Duodenal mucosa (tissue), 2 donors: ENCODE measurements around the gene LARP1B.

ENCODE experiments used
- H3K27ac ChIP-seq: one replicate; pipeline ENCODE4 v1.7.0; 2013; ENCODE audit warnings: low read depth, low read length
- H3K27me3 ChIP-seq, 2 donors: one replicate each; pipeline ENCODE4 v1.7.0; 2013; ENCODE audit warnings: low read length in 2 of 2, control low read depth in 1 of 2; ENCODE audit not compliant: insufficient read depth in 2 of 2, control insufficient read depth in 1 of 2
- H3K36me3 ChIP-seq, 2 donors: one replicate each; pipeline ENCODE4 v1.7.0; 2013; ENCODE audit warnings: low read length in 2 of 2, control low read depth in 1 of 2; ENCODE audit not compliant: insufficient read depth in 2 of 2, control insufficient read depth in 1 of 2
- H3K4me1 ChIP-seq, 2 donors: one replicate each; pipeline ENCODE4 v1.7.0; 2013; ENCODE audit warnings: low read length in 2 of 2, control low read depth in 1 of 2; ENCODE audit not compliant: insufficient read depth in 2 of 2, control insufficient read depth in 1 of 2
- H3K4me3 ChIP-seq, 2 donors: one replicate each; pipeline ENCODE4 v1.7.0; 2013; ENCODE audit warnings: low read length in 2 of 2, low read depth in 1 of 2
- H3K9ac ChIP-seq, 2 donors: one replicate each; pipeline ENCODE4 v1.7.0; 2013; ENCODE audit warnings: low read length in 2 of 2, low read depth in 1 of 2
- H3K9me3 ChIP-seq, 2 donors: one replicate each; pipeline ENCODE4 v1.7.0; 2013; ENCODE audit warnings: low read length in 2 of 2, control low read depth in 1 of 2; ENCODE audit not compliant: control insufficient read depth in 1 of 2

LARP1B gene

GRCh38 chr4:128220286-128221235 is 159.4 kb downstream of the LARP1B start:
- Histone ChIP-seq H3K27ac (no peak overlapping the region), H3K27me3 (no peaks in the 10 kb centered on the region), H3K9ac (no peak overlapping the region), H3K4me1 (no peaks in the 10 kb centered on the region), H3K4me3 (no peak overlapping the region), H3K36me3 (no peaks in the 10 kb centered on the region), H3K9me3 (no peaks in the 10 kb centered on the region)

GRCh38 chr4:128221586-128221985 is 160.5 kb downstream of the LARP1B start:
- Histone ChIP-seq H3K9ac (no peak overlapping the region), H3K27me3 (no peaks in the 10 kb centered on the region), H3K9me3 (no peaks in the 10 kb centered on the region), H3K27ac (no peak overlapping the region), H3K4me1 (no peaks in the 10 kb centered on the region), H3K36me3 (no peaks in the 10 kb centered on the region), H3K4me3 (no peak overlapping the region)

DNA sequence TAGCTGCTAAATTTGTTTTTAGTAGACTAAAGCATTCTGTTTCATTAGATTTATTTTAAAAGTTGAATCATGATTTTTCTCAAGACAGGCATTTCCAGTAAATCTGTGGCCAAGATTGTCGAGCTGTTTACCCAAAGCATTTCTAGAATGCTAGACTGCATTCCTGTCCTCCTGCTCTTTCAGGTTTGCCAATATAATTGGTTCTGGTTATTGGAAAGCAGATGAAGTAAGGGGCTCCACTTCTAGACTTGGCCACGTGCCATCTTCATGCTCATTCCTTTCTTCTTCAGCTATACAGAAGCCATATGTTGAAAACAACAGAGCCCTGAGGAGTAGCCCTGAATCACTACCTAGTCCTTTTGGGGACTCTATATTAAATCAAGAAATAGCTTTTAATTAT is 164.0 kb downstream of the LARP1B start:
- no peak overlapping the region for H3K9ac ChIP-seq
- peaks cover 3 to 7% of the 10 kb centered on the region in 2 donors for H3K4me1 ChIP-seq
- H3K36me3 ChIP-seq: no peaks in the 10 kb centered on the region
- H3K4me3 ChIP-seq: no peak overlapping the region
- H3K9me3 ChIP-seq: no peaks in the 10 kb centered on the region
- no peaks in the 10 kb centered on the region for H3K27me3 ChIP-seq
- no peak overlapping the region for H3K27ac ChIP-seq

DNA sequence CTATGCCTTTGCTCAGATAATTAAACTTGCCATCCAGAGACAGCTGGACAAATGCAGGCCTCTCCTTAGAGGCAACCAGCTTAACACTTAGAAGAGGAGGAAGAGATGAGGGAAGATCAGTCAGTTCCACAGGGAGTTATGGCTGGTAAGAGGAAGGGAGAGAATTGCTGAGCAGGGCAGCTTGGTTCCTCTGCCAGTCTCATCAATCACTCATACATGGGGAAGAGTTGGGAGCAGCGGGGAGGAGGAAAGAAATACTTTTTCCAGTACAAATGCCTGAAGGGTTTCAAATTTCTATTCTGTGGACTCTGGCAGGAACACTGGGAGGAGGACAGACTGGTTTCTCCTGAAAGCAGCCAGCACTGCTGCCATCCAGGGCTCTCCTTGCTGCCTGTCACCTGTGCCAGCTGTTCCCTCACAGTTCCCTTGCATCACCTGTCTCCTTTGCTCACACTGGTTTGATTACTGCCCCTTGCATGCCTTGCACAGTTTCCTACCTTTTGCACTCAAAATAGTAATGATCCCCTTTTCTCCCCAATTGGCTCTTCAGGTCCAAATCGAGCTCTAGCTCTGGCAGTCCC is 167.0 kb downstream of the LARP1B start:
- peaks cover 3 to 7% of the 10 kb centered on the region in 2 donors for H3K4me1 ChIP-seq
- no peaks in the 10 kb centered on the region for H3K27me3 ChIP-seq
- no peaks in the 10 kb centered on the region for H3K9me3 ChIP-seq
- H3K27ac ChIP-seq: no peak overlapping the region
- H3K36me3 ChIP-seq: no peaks in the 10 kb centered on the region
- H3K9ac ChIP-seq: no peak overlapping the region
- no peak overlapping the region for H3K4me3 ChIP-seq

DNA sequence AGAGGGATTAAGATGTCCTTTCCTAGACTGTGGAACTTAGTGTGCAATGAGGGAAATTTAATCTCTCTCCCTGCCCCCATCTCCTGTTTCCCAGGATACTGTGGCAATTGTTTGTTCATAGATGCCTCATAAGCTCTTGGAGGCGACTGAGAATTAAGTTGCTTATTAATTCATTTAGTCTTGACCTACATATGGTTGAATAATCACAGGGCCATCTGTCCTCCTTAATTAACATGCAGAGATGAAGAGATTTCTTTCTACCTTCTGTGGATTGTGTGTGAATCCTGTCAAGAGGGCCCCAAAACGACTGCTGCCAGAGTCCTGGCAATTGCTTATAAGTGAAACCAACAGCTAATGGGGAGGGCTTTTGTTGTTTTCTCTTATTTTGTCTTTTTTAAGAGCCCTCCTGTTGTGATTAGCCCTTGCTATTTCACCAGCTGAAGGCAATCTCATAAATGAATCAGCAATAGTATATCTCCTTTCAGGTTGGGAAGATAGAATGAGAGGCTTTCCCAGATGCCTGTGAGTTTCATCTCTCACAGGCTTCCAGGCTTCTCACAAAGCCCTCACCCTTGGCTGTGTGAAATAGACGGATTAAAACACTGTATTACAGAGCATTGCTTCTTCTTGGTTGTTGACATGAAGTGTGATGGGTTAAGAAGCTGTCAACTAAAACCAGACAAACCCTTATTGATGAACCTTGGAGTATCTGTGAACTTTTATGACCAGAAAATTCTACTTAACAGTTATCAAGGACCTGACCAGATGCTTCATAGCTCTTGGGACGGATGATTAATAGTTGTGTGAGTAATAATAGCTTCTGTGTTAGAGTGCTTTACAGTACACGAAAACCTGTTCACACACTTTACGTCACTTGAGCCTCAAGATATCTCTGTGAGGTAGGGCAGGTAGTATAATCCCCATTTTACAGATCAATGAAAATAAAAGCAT is 168.0 kb downstream of the LARP1B start:
- no peaks in the 10 kb centered on the region for H3K36me3 ChIP-seq
- no peak overlapping the region for H3K9ac ChIP-seq
- no peaks in the 10 kb centered on the region for H3K9me3 ChIP-seq
- H3K4me3 ChIP-seq: no peak overlapping the region
- H3K4me1 ChIP-seq: peaks cover 3 to 7% of the 10 kb centered on the region in 2 donors
- no peaks in the 10 kb centered on the region for H3K27me3 ChIP-seq
- no peak overlapping the region for H3K27ac ChIP-seq

DNA sequence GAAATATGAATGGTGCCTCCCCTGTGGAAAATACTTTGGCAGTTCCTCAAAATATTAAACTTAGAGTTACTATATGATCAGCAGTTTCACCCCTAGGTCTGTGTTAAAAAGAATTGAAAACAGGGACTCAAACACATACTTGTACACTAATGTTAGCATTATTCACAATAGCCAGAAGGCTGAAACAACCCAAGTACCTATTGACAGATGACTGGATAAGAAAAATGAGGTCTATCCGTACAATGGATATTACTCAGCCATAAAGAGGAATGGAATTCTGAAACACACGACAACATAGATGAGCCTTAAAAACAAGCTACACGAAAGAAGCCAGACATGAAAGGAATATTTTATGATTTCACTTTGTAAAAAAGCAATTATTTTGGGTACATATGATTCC is 171.6 kb downstream of the LARP1B start:
- Histone ChIP-seq H3K4me1 (peaks cover 2 to 3% of the 10 kb centered on the region in 2 donors), H3K27me3 (no peaks in the 10 kb centered on the region), H3K36me3 (no peaks in the 10 kb centered on the region), H3K9me3 (no peaks in the 10 kb centered on the region), H3K4me3 (no peak overlapping the region), H3K27ac (no peak overlapping the region), H3K9ac (no peak overlapping the region)

DNA sequence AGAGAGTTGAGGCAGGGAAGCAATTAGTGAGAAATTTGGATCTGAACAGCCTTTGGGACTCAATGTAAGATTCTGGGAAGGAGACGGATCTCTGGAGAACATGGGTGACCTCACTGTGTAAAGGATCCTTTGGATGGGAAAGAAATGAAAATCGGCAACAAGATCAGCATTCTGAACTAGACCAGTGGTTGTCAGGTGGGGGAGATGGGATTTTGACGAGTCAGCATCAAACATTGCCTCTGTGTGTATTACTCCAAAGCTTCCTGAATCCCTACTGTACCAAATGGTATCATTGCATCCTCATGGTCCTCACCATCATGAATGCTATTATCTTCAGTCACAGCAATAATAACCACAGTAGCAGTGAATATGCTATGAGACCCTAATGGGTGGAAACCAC is 173.7 kb downstream of the LARP1B start:
- Histone ChIP-seq H3K9me3 (no peaks in the 10 kb centered on the region), H3K27me3 (no peaks in the 10 kb centered on the region), H3K4me1 (no peaks in the 10 kb centered on the region), H3K36me3 (no peaks in the 10 kb centered on the region), H3K4me3 (no peak overlapping the region), H3K27ac (no peak overlapping the region), H3K9ac (no peak overlapping the region)

DNA sequence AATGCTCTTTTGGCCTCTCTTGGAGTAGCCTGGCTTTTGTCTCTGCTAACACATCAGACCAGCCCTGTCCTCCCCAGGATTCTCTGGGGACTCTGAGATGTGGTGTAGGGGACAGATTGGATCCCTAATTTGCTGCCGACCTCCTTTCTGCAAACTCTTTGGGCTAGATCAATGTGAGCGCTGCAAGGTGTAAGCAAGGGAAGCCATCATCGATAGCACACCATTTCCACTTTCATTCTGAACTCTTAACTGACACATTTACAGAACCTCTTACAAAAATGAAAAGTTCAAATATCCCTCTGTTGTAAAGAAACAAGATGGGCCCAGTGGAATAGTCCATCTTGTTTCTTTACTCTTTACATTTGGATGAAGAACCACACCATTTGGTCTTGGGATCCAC is 179.9 kb downstream of the LARP1B start:
- no peaks in the 10 kb centered on the region for H3K36me3 ChIP-seq
- H3K9me3 ChIP-seq: no peaks in the 10 kb centered on the region
- H3K4me3 ChIP-seq: no peak overlapping the region
- H3K27ac ChIP-seq: no peak overlapping the region
- no peaks in the 10 kb centered on the region for H3K4me1 ChIP-seq
- H3K9ac ChIP-seq: no peak overlapping the region
- no peaks in the 10 kb centered on the region for H3K27me3 ChIP-seq

DNA sequence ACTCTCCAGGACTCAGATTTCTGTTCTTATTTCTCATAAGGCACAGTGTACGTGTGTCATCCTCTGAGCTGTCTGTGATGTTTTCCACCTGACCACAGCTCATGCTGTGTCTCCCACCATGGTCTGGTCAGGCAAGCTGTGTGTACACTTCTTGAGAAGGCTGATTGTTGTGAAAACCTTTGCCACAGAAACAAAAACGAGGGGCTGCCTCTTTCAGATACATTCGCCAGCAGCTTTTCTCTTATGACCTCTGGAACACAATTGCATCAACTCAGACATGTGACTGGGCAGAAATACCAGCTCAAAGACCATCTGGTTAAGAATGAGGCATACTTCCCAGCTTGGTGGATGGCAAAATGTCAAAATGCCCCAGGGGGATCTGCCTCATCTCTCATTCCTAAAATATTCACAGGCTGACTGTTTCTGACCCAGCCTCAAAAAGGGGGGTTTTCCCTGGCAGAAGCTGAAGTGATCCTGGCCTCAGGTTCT is 180.4 kb downstream of the LARP1B start:
- Histone ChIP-seq H3K27me3 (no peaks in the 10 kb centered on the region), H3K9me3 (no peaks in the 10 kb centered on the region), H3K9ac (no peak overlapping the region), H3K36me3 (no peaks in the 10 kb centered on the region), H3K4me3 (no peak overlapping the region), H3K4me1 (no peaks in the 10 kb centered on the region), H3K27ac (no peak overlapping the region)
